NCI-H1436 (cell line): Measurements from ENCODE around the gene USP17L24.
"Not testable (repeated sequence)": the region's sequence is repeated elsewhere in the genome, so short reads cannot be mapped to it uniquely, and the experiment has no call there.

Source experiments
- DNase-seq: peaks from one replicate; lab custom pipeline; 2025; lab: John Stamatoyannopoulos, UW

Gene USP17L24

GRCh38 chr4:9324865-9325264 is at the start of gene USP17L24:
Gene USP17L24, plus strand, starts transcription at chr4:9325165. Its CDS starts 0 bp downstream, at chr4:9325165.
- not testable (repeated sequence) for DNase-seq

GRCh38 chr4:9324191-9324590 is 774 bp upstream of the USP17L24 start:
- not testable (repeated sequence) for DNase-seq

GRCh38 chr4:9329611-9330010 is 4.6 kb downstream of the USP17L24 start, which contains the start of gene USP17L25:
Gene USP17L25, plus strand, starts transcription at chr4:9329911. Its CDS starts 0 bp downstream, at chr4:9329911.
- not testable (repeated sequence) for DNase-seq

- not testable (repeated sequence) for DNase-seq
These were observed 9.4 kb downstream of the USP17L24 start, which contains the start of gene USP17L26 for GRCh38 chr4:9334358-9334757. Gene USP17L26, plus strand, starts transcription at chr4:9334658. Its CDS starts 0 bp downstream, at chr4:9334658.

- DNase-seq = not testable (repeated sequence)
These were observed 14.1 kb downstream of the USP17L24 start, which contains the start of gene USP17L5 for GRCh38 chr4:9339103-9339502. Gene USP17L5, plus strand, starts transcription at chr4:9339403. Its CDS starts 0 bp downstream, at chr4:9339403.

- not testable (repeated sequence) for DNase-seq
These were observed 18.9 kb downstream of the USP17L24 start, which contains the start of gene USP17L27 for GRCh38 chr4:9343848-9344247. Gene USP17L27, plus strand, starts transcription at chr4:9344148. Its CDS starts 0 bp downstream, at chr4:9344148.

GRCh38 chr4:9348593-9348992 is 23.6 kb downstream of the USP17L24 start, which contains the start of gene USP17L28:
Gene USP17L28, plus strand, starts transcription at chr4:9348893. Its CDS starts 0 bp downstream, at chr4:9348893.
- not testable (repeated sequence) for DNase-seq

- not testable (repeated sequence) for DNase-seq
These were observed 25.9 kb downstream of the USP17L24 start for GRCh38 chr4:9350866-9351265.

GRCh38 chr4:9353338-9353737 is 28.4 kb downstream of the USP17L24 start, which contains the start of gene USP17L29:
Gene USP17L29, plus strand, starts transcription at chr4:9353638. Its CDS starts 0 bp downstream, at chr4:9353638.
- not testable (repeated sequence) for DNase-seq

- not testable (repeated sequence) for DNase-seq
These were observed 37.9 kb downstream of the USP17L24 start, which contains the start of gene USP17L30 for GRCh38 chr4:9362829-9363228. Gene USP17L30, plus strand, starts transcription at chr4:9363129. Its CDS starts 0 bp downstream, at chr4:9363129.
